ENCODE data around the gene NECAB3. TPM values are rescaled to one million over a fixed set of nuclear protein-coding genes. Genes with fewer than 3 reads are reported as not detected.

Gene NECAB3
- total RNA-seq, 1 experiment from 2014 or later = 46.4 TPM

GRCh38 chr20:33669224-33669623 lies 5.0 kb downstream of the NECAB3 start:
- intact Hi-C loops (cut with micrococcal nuclease; ENCODE audit: unreplicated experiment) = no loop called here
- H3K27ac ChIP-seq (ENCODE audit: low read length) = no peak overlapping the region
- in situ Hi-C loops (cut with HindIII; ENCODE audit: low pct_unique_long_range_greater_than_20kb, low sequenced_read_pairs) = no loop called here
- ATAC-seq (no peak), DNase-seq (ENCODE audit: low read depth, low spot score) (no peak)
- ChIA-PET POLR2A (no interaction called here), CTCF (no interaction called here)
- H3K9me3 ChIP-seq (ENCODE audit: control insufficient read depth, insufficient read depth, low read depth, low read length) = no peaks in the 10 kb centered on the region
- no peak for TF ChIP-seq REST (IDR thresholded peaks at IDR 0.05; ENCODE audit: insufficient read depth in 1 of 2, low read depth in 2 of 2, low read length in 1 of 2)
- TF ChIP-seq SIN3A (IDR thresholded peaks at IDR 0.05; ENCODE audit: borderline replicate concordance, insufficient read depth, low read depth, low read length) = no peak
- no peak for TF ChIP-seq TCF7L2 (IDR thresholded peaks at IDR 0.05; ENCODE audit: low read depth, low read length)
- no peak for TF ChIP-seq POLR2AphosphoS5 (IDR thresholded peaks at IDR 0.05; ENCODE audit: low read depth, low read length)
- TF ChIP-seq CTCF (IDR thresholded peaks at IDR 0.05) = no peak
- no TSS peak for BruUV-seq (replicated peaks)
- H3K4me1 ChIP-seq (ENCODE audit: control insufficient read depth, insufficient read depth, low read length) = peaks cover 17% of the 10 kb centered on the region
- no peak overlapping the region for H3K4me3 ChIP-seq (ENCODE audit: low read depth in 2 of 2, low read length in 2 of 2)
- H3K36me3 ChIP-seq (ENCODE audit: control insufficient read depth, insufficient read depth, low read length) = peaks cover 6% of the 10 kb centered on the region; the same call in 1 of the 2 replicates
- H3K27me3 ChIP-seq (ENCODE audit: control insufficient read depth, insufficient read depth, low read length) = no peaks in the 10 kb centered on the region

GRCh38 chr20:33668466-33669155 lies 5.6 kb downstream of the NECAB3 start:
- no peak overlapping the region for H3K4me3 ChIP-seq (ENCODE audit: low read depth in 2 of 2, low read length in 2 of 2)
- ATAC-seq (no peak), DNase-seq (ENCODE audit: low read depth, low spot score) (no peak)
- ChIA-PET CTCF (interaction anchor here (0.6 kb wide), 1 partner anchor 406 kb away, joined by 4 read pairs; no protein-coding TSS in a partner anchor), POLR2A (no interaction called here)
- TF ChIP-seq CTCF (IDR thresholded peaks at IDR 0.05) = no peak
- no peak for TF ChIP-seq SIN3A (IDR thresholded peaks at IDR 0.05; ENCODE audit: borderline replicate concordance, insufficient read depth, low read depth, low read length)
- TF ChIP-seq REST (IDR thresholded peaks at IDR 0.05; ENCODE audit: insufficient read depth in 1 of 2, low read depth in 2 of 2, low read length in 1 of 2) = no peak
- no peak for TF ChIP-seq POLR2AphosphoS5 (IDR thresholded peaks at IDR 0.05; ENCODE audit: low read depth, low read length)
- TF ChIP-seq TCF7L2 (IDR thresholded peaks at IDR 0.05; ENCODE audit: low read depth, low read length) = no peak
- no peaks in the 10 kb centered on the region for H3K27me3 ChIP-seq (ENCODE audit: control insufficient read depth, insufficient read depth, low read length)
- peaks cover under 1% of the 10 kb centered on the region; the same call in 1 of the 2 replicates for H3K36me3 ChIP-seq (ENCODE audit: control insufficient read depth, insufficient read depth, low read length)
- H3K9me3 ChIP-seq (ENCODE audit: control insufficient read depth, insufficient read depth, low read depth, low read length) = no peaks in the 10 kb centered on the region
- in situ Hi-C loops (cut with HindIII; ENCODE audit: low pct_unique_long_range_greater_than_20kb, low sequenced_read_pairs) = no loop called here
- no TSS peak for BruUV-seq (replicated peaks)
- peaks cover 21% of the 10 kb centered on the region for H3K4me1 ChIP-seq (ENCODE audit: control insufficient read depth, insufficient read depth, low read length)
- no peak overlapping the region for H3K27ac ChIP-seq (ENCODE audit: low read length)
- intact Hi-C loops (cut with micrococcal nuclease; ENCODE audit: unreplicated experiment) = no loop called here

Measured in Panc1 (cell line).